ENCODE measurements around the gene FBXL17. TPM values are rescaled to one million over a fixed set of nuclear protein-coding genes. Genes with fewer than 3 reads are reported as not detected.
A peak's percentile ranks its signal among the peaks of the same experiment; 100 is the strongest.

The FBXL17 gene
- total RNA-seq, 1 experiment from 2014 or later = 8.8 TPM

DNA sequence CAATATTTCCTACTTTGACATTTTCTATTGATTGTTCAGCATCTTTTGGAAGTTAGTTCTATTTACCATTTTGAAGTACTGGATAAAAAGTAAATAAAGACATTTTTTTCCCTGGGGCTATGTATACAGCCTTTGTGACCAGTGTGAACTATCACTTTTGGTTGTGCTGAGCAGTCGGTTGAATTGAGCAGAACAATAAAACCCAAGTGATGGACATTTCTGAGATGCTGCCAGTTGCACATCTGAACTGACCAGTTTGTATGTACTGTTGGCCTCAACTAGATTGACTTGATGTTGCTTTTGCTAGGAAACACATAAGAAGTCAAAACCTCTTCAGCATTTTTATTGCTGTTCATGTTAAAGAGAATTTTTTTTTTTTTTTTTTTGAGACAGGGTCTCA lies 451.0 kb downstream of the FBXL17 start:
- Histone ChIP-seq H3K9ac (ENCODE audit: low read length) (no peak overlapping the region), H4K20me1 (ENCODE audit: low read length) (no peaks in the 10 kb centered on the region), H3K4me1 (ENCODE audit: insufficient read depth, low read length) (no peaks in the 10 kb centered on the region), H3K4me2 (ENCODE audit: low read length) (no peak overlapping the region), H3K9me3 (ENCODE audit: low read length) (no peaks in the 10 kb centered on the region), H3K27ac (ENCODE audit: low read length) (no peak overlapping the region), H3K36me3 (ENCODE audit: low read depth, low read length) (no peaks in the 10 kb centered on the region), H3K4me3 (ENCODE audit: low read length) (no peak overlapping the region), H3K79me2 (ENCODE audit: low read length) (no peaks in the 10 kb centered on the region), H3K9me2 (replicated peaks; ENCODE audit: low read length) (no peaks in the 10 kb centered on the region), H2AFZ (ENCODE audit: low read length) (no peak overlapping the region), H3K27me3 (ENCODE audit: low read length) (no peaks in the 10 kb centered on the region), H3F3A (ENCODE audit: low read length, unreplicated experiment) (no peaks in the 10 kb centered on the region)
- peak; percentile 14 for DNase-seq
- ChIA-PET POLR2A (ENCODE audit: unreplicated experiment) (no interaction called here), CTCF (no interaction called here)
- intact Hi-C loops (cut with micrococcal nuclease) = no loop called here
- TF ChIP-seq EZH2phosphoT487 (IDR thresholded peaks at IDR 0.05; ENCODE audit: borderline replicate concordance, low read length) = no peak
- TF ChIP-seq EZH2 (IDR thresholded peaks at IDR 0.05; ENCODE audit: low read length, unreplicated experiment) = no peak
- TF ChIP-seq, protein P1, sequence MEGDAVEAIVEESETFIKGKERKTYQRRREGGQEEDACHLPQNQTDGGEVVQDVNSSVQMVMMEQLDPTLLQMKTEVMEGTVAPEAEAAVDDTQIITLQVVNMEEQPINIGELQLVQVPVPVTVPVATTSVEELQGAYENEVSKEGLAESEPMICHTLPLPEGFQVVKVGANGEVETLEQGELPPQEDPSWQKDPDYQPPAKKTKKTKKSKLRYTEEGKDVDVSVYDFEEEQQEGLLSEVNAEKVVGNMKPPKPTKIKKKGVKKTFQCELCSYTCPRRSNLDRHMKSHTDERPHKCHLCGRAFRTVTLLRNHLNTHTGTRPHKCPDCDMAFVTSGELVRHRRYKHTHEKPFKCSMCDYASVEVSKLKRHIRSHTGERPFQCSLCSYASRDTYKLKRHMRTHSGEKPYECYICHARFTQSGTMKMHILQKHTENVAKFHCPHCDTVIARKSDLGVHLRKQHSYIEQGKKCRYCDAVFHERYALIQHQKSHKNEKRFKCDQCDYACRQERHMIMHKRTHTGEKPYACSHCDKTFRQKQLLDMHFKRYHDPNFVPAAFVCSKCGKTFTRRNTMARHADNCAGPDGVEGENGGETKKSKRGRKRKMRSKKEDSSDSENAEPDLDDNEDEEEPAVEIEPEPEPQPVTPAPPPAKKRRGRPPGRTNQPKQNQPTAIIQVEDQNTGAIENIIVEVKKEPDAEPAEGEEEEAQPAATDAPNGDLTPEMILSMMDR (conservative IDR thresholded peaks at IDR 0.05; ENCODE audit: low read depth, low read length) = no peak
- BruUV-seq (replicated peaks) = no TSS peak
- ATAC-seq = no peak

DNA sequence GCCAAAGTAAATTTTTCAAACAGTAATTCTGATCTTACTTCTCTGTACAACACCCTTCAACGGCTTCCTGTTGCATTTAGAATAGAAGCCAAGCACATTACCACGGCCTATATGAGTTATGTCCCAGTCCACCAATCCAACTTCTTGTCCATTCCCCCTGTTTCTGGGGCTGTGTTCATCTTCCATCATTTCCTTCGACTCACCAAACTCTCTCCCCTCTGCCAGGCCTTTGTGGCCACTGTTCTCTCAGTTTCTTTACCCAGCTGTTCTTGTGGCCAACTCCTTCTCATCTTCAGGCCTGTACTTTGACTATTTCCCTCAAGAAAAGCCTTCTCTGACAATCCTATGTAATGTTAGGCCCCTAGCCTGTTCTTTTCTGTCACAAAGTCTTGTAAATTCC lies 451.8 kb downstream of the FBXL17 start:
- CTCF ChIA-PET = no interaction called here
- Histone ChIP-seq H3K27me3 (ENCODE audit: low read length) (no peaks in the 10 kb centered on the region), H3K27ac (ENCODE audit: low read length) (no peak overlapping the region), H3F3A (ENCODE audit: low read length, unreplicated experiment) (no peaks in the 10 kb centered on the region), H3K79me2 (ENCODE audit: low read length) (no peaks in the 10 kb centered on the region), H2AFZ (ENCODE audit: low read length) (no peak overlapping the region), H3K4me2 (ENCODE audit: low read length) (no peak overlapping the region), H3K4me1 (ENCODE audit: insufficient read depth, low read length) (no peaks in the 10 kb centered on the region), H3K4me3 (ENCODE audit: low read length) (no peak overlapping the region), H3K9me3 (ENCODE audit: low read length) (no peaks in the 10 kb centered on the region), H3K9me2 (replicated peaks; ENCODE audit: low read length) (no peaks in the 10 kb centered on the region), H4K20me1 (ENCODE audit: low read length) (no peaks in the 10 kb centered on the region), H3K36me3 (ENCODE audit: low read depth, low read length) (no peaks in the 10 kb centered on the region), H3K9ac (ENCODE audit: low read length) (no peak overlapping the region)
- TF ChIP-seq, protein P1 (conservative IDR thresholded peaks at IDR 0.05; ENCODE audit: low read depth, low read length) = no peak
- no TSS peak for BruUV-seq (replicated peaks)
- intact Hi-C loops (cut with micrococcal nuclease) = no loop called here
- POLR2A ChIA-PET (ENCODE audit: unreplicated experiment) = no interaction called here
- no peak for DNase-seq
- ATAC-seq = no peak

DNA sequence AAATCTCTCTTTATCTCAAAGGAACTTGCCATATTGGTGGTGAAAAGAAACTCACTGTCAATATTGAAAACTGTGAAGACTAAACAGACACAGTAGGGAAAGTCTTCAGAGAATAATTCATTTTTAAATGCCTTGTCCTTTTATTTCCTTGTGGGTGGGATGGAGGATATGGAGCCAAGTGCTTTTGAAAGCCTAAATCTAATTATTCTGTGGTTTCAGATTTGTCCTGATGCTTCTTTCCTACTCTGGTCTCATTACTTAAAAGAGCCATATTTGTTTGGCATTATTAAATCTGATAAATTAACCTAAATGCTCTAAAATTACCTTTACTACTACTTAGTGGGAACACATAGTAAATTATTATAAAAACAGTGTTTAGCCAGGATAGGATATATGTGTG lies 452.8 kb downstream of the FBXL17 start:
- Histone ChIP-seq H3K27me3 (ENCODE audit: low read length) (no peaks in the 10 kb centered on the region), H3K27ac (ENCODE audit: low read length) (no peak overlapping the region), H4K20me1 (ENCODE audit: low read length) (no peaks in the 10 kb centered on the region), H3K4me1 (ENCODE audit: insufficient read depth, low read length) (no peaks in the 10 kb centered on the region), H3F3A (ENCODE audit: low read length, unreplicated experiment) (no peaks in the 10 kb centered on the region), H3K36me3 (ENCODE audit: low read depth, low read length) (no peaks in the 10 kb centered on the region), H2AFZ (ENCODE audit: low read length) (no peak overlapping the region), H3K4me2 (ENCODE audit: low read length) (no peak overlapping the region), H3K9me2 (replicated peaks; ENCODE audit: low read length) (no peaks in the 10 kb centered on the region), H3K79me2 (ENCODE audit: low read length) (no peaks in the 10 kb centered on the region), H3K9ac (ENCODE audit: low read length) (no peak overlapping the region), H3K4me3 (ENCODE audit: low read length) (no peak overlapping the region), H3K9me3 (ENCODE audit: low read length) (no peaks in the 10 kb centered on the region)
- ATAC-seq (no peak), DNase-seq (no peak)
- intact Hi-C loops (cut with micrococcal nuclease) = no loop called here
- ChIA-PET CTCF (no interaction called here), POLR2A (ENCODE audit: unreplicated experiment) (no interaction called here)
- no peak for TF ChIP-seq EZH2 (IDR thresholded peaks at IDR 0.05; ENCODE audit: low read length, unreplicated experiment)
- BruUV-seq (replicated peaks) = no TSS peak
